Activated CD8-positive, alpha-beta memory T cell treated with anti-CD3 and anti-CD28 coated beads, Interleukin-2, amount 50 U/mL, for 24 hours (primary cell): Measurements from ENCODE around the gene LRRC8E.

Source experiments
- DNase-seq: peaks from one replicate; pipeline ENCODE4 v3.0.0-alpha.2; 2020; ENCODE audit errors: extremely low read depth

The LRRC8E gene

DNA sequence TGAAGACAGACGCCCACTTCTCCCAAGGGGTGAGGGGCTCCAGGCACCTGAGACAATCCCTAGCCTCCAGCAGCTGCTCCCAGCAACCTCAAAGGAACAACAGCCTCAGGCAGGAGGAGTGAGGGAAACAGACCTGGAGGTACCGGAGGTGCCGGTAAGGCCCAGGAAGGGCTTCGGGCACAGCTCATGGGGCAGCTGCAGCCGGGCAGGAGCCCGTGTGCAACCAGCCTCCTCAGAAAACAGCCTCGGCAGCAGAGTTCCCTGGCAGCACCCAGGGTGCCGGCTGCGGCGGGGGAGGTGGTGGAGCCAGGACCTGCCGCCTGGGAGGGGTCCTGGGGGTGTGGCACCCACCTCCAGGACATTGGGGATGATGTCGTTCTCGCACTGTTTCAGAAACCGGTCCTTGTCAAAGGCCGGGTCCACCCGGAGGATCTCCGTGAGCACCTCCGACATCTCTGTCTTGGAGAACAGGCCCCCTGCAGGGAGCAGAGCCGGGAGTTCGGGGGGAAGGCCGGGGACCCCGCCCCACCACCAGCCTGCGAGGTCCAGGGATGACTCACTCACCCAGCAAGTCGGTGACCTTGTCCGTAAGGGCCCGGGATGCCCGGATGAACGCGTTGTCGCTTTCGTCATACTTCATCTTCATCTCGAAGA is 44.1 kb downstream of the LRRC8E start:
- DNase-seq = no peak

DNA sequence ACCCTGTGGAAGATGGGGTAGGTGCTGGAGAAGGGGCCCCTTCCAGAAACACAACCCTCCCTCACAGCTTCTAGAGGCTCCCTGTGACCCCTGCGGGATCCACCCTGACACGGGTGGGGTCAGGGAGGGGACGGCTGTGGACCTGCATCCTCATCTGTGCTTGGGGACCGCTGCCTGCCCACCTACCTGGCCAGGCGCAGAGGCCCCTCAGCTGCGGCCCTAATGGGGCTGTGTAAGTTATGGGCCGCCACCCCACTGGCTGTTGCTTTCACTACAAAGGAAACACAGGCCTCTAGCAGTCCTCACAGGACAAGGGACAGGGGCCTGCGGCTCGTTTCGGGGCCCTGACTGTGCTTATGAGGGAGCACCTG is 44.6 kb downstream of the LRRC8E start:
- DNase-seq = no peak

GRCh38 chr19:7933411-7933810 is 45.1 kb downstream of the LRRC8E start:
- no peak for DNase-seq

DNA sequence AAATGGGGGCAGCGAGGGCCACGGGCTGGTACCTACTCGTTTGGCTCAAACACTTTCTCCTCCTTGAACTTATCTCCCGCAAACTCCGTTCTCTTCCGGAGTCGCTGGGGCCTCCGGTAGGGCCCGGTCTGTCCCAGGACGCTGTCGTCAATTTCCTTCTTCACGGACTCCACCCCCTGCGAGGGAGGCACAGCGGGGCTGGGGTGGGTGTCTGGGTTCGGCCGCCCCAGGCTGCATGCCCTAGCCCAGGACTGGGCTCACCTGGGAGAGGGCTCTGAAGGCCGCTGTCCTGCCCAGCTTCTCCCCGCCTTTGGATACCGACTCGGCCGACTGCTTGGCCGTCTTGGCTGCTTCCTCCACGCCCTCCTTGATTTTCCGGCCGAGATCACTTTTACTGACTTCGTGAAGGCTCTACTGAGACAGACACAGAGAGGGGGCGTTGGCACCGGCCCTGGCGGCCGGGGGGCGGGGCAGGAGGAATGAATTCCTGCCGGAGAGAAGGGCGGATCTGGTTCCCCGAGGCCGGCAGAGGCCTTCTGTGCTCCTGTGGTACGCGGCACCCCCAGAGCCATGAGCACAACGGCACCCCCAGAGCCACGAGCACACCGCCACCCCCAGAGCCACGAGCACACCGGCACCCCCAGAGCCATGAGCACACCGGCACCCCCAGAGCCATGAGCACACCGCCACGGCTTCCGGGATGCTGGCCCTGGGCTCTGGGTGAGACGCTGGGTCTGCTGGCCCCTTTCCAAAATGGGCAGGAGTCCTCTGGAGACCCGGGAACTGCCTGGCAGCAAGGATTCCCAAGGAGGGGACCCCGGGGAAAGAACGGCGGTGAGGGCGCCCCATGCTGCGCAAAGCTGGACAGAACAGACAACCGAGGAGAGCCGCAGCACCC is 45.8 kb downstream of the LRRC8E start:
- DNase-seq = no peak

- no peak for DNase-seq
Observed at GRCh38 chr19:7934766-7935165, 46.5 kb downstream of the LRRC8E start.

- DNase-seq = no peak
Observed at GRCh38 chr19:7940841-7941240, 52.5 kb downstream of the LRRC8E start.

DNA sequence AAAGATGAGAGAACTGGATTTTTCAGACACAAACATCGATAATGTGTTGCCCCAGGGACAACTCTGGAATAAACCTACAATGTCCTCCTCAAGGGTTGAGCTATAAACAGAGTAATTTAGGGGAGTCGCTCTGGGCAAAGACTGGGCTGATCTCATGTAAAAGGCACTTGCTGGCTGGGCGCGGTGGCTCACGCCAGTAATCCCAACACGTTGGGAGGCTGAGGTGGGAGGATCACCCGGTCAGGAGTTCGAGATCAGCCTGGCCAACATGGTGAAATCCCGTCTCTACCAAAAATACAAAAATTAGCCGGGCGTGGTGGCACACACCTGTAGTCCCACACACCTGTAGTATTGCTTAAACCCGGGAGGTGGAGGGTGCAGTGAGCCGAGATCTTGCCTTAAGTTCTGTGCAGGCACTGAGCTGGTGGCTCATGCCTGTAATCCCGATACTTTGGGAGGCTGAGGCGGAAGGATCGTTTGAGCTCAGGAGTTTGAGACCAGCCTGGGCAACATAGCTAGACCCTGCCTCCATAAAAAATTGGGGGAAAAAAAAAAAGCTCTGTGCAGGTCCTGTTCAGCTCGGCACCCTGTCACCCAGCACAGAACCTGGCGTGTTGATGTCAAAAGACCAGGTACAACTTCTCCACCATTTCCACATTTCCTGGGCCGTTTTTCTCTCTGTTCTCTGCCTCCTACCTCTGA is 53.7 kb downstream of the LRRC8E start:
- no peak for DNase-seq

GRCh38 chr19:7942981-7943443 is 54.7 kb downstream of the LRRC8E start:
- DNase-seq = no peak

- DNase-seq = peak; percentile 98
Observed at GRCh38 chr19:7943444-7944176, 55.3 kb downstream of the LRRC8E start, which contains the start of gene TIMM44. TIMM44 (minus strand) TSS chr19:7943666; CDS start chr19:7943651, 15 bp downstream.

- DNase-seq = peak; percentile 62
Observed at GRCh38 chr19:7944177-7944761, 56.0 kb downstream of the LRRC8E start.

DNA sequence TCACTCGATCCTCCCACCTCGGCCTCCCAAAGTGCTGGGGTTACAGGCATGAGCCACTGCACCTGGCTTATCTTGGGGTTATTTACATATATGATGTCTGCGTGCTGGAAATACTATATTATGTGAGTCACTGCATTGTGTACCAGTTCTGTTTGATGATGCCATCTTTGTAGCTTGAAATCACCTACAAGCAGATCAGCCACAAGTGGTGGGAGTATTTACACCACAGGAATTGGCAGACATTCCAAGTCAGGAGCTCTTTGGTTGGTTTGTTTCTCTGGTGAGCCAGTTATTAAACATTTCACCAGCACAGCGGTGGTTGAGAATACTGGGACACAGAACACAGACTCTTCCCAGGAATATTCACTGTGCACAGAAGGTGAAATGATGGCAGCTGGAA is 59.6 kb downstream of the LRRC8E start:
- DNase-seq = no peak
